GM12878 (cell line): Measurements from ENCODE around the gene CENPP. TPM values are rescaled to one million over a fixed set of nuclear protein-coding genes. Genes with fewer than 3 reads are reported as not detected.

Experiments used
- ATAC-seq: fragments of 200-7000 bp; cut with Tn5 transposase; 3 replicates; pipeline ENCODE4 v1.9.1; 2020; ENCODE audit warnings: mild to moderate bottlenecking, moderate library complexity
- BruUV-seq: library from RNA; stranded (reverse); fragments of 400-500 nt; replicated peaks from 2 replicates; lab custom pipeline; 2021; lab: Mats Ljungman, UMichigan
- CTCF ChIA-PET: fragments of 300-600 bp; sonication (Branson Sonifier 250); formaldehyde crosslinking; extraction: SDS; loops from one replicate; lab custom pipeline; 2021; ENCODE audit warnings: inconsistent platforms; lab: Yijun Ruan, JAX
- POLR2A ChIA-PET: fragments of 350-600 bp; formaldehyde crosslinking; extraction: SDS; loops from one replicate; lab custom pipeline; 2021; ENCODE audit warnings: inconsistent platforms; lab: Charles Lee
- RAD21 ChIA-PET: fragments of 300-600 bp; sonication (Branson Sonifier 250); formaldehyde crosslinking; loops from one replicate; lab custom pipeline; 2023; ENCODE audit warnings: antibody characterized with exemption; ENCODE audit not compliant: unreplicated experiment; lab: Charles Lee
- SMC1A ChIA-PET: fragments of 300-600 bp; sonication (Branson Sonifier 250); formaldehyde crosslinking; loops from one replicate; lab custom pipeline; 2023; ENCODE audit not compliant: unreplicated experiment, uncharacterized antibody; lab: Charles Lee
- DNase-seq: peaks from one replicate; pipeline ENCODE4 v3.0.0-alpha.2; 2011; ENCODE audit warnings: low read depth, low spot score
- FAIRE-seq: peaks from 3 replicates; lab custom pipeline; 2011; peaks lifted over from hg19 to GRCh38; lab: Jason Lieb, UNC
- H2AFZ ChIP-seq: 2 replicates; pipeline ENCODE4 v1.6.0; 2011; ENCODE audit warnings: low read depth, low read length, control low read depth; ENCODE audit not compliant: control insufficient read depth
- H3K27ac ChIP-seq: 2 replicates; pipeline ENCODE4 v1.5.1; 2011; ENCODE audit warnings: control low read depth; ENCODE audit not compliant: control insufficient read depth, insufficient read depth
- H3K27me3 ChIP-seq, 2 experiments: replicated peaks in 1 of 2; 2 replicates each; pipeline versions ENCODE4 v1.6.0 to v1.6.1; 2011; ENCODE audit warnings: low read length in 1 of 2; ENCODE audit not compliant: control insufficient read depth in 2 of 2, insufficient read depth in 2 of 2
- H3K36me3 ChIP-seq, 2 experiments: 2 replicates each; pipeline ENCODE4 v1.5.1; 2011; ENCODE audit warnings: low read length in 1 of 2; ENCODE audit not compliant: control insufficient read depth in 2 of 2, insufficient read depth in 2 of 2
- H3K4me1 ChIP-seq: 2 replicates; pipeline ENCODE4 v1.6.1; 2011; ENCODE audit warnings: mild to moderate bottlenecking, low read length, moderate library complexity, mixed read lengths; ENCODE audit not compliant: control insufficient read depth, insufficient read depth
- H3K4me2 ChIP-seq: 2 replicates; pipeline ENCODE4 v1.6.0; 2011; ENCODE audit warnings: control low read depth; ENCODE audit not compliant: control insufficient read depth, insufficient read depth
- H3K4me3 ChIP-seq: fragments of 200-600 bp; sonication (generic); 2 replicates; pipeline ENCODE4 v1.5.1; 2016
- H3K79me2 ChIP-seq: 2 replicates; pipeline ENCODE4 v1.6.0; 2011; ENCODE audit warnings: low read length; ENCODE audit not compliant: control insufficient read depth, insufficient read depth
- H3K9ac ChIP-seq: 2 replicates; pipeline ENCODE4 v1.8.0; 2011; ENCODE audit warnings: low read length, control low read depth, mixed read lengths; ENCODE audit not compliant: control insufficient read depth, insufficient read depth
- H3K9me3 ChIP-seq: replicated peaks from 3 replicates; pipeline ENCODE4 v1.5.1; 2011; ENCODE audit warnings: mild to moderate bottlenecking, low read length; ENCODE audit not compliant: control insufficient read depth, insufficient read depth
- H4K20me1 ChIP-seq: 2 replicates; pipeline ENCODE4 v1.6.0; 2011; ENCODE audit not compliant: control insufficient read depth, insufficient read depth
- BRCA1 ChIP-seq: IDR thresholded peaks from 2 replicates; pipeline ENCODE4 v1.6.1; 2011; ENCODE audit warnings: low read depth, low read length, improper control_type of control experiment
- EED ChIP-seq: sonication (generic); IDR thresholded peaks from 2 replicates; pipeline ENCODE4 v1.6.1; 2016; ENCODE audit warnings: antibody characterized with exemption, low read depth
- ETV6 ChIP-seq, 2 experiments: fragments of 450-650 bp in 1 of 2; IDR thresholded peaks in 1 of 2; conservative IDR thresholded peaks in 1 of 2; 2 replicates each; pipeline ENCODE4 v1.6.1; 2014; ENCODE audit warnings: antibody characterized with exemption in 1 of 2, borderline replicate concordance in 1 of 2, low read depth in 1 of 2, mild to moderate bottlenecking in 1 of 2, moderate library complexity in 1 of 2
- FOXM1 ChIP-seq: IDR thresholded peaks from 2 replicates; pipeline ENCODE4 v1.6.1; 2012; ENCODE audit warnings: low read depth, mild to moderate bottlenecking, inconsistent platforms, low read length, moderate library complexity
- HDAC6 ChIP-seq: fragments of 200-600 bp; sonication (generic); IDR thresholded peaks from one replicate; pipeline ENCODE4 v1.8.0; 2017; ENCODE audit warnings: antibody characterized with exemption; ENCODE audit not compliant: unreplicated experiment
- IKZF1 ChIP-seq: fragments of 450-650 bp; conservative IDR thresholded peaks from 2 replicates; pipeline ENCODE4 v1.6.1; 2017; ENCODE audit warnings: antibody characterized with exemption, mild to moderate bottlenecking
- KDM1A ChIP-seq: fragments of 200-600 bp; sonication (generic); IDR thresholded peaks from 2 replicates; pipeline ENCODE4 v1.6.1; 2016; ENCODE audit warnings: borderline replicate concordance
- MYB ChIP-seq: fragments of 150-350 bp; IDR thresholded peaks from 2 replicates; pipeline ENCODE4 v1.6.1; 2014; ENCODE audit warnings: mild to moderate bottlenecking, low read depth, low read length, borderline replicate concordance
- NFYB ChIP-seq: IDR thresholded peaks from 2 replicates; pipeline ENCODE4 v1.6.1; 2011; ENCODE audit warnings: low read depth, mild to moderate bottlenecking, low read length, improper control_type of control experiment, moderate library complexity; ENCODE audit not compliant: insufficient read depth
- POU2F2 ChIP-seq: IDR thresholded peaks from 3 replicates; pipeline ENCODE4 v1.6.1; 2011; ENCODE audit warnings: low read depth, mild to moderate bottlenecking, low read length, borderline replicate concordance
- RAD21 ChIP-seq: IDR thresholded peaks from 2 replicates; pipeline ENCODE4 v1.6.1; 2011; ENCODE audit warnings: mild to moderate bottlenecking, low read depth, low read length, moderate library complexity; ENCODE audit not compliant: insufficient read depth
- SREBF1 ChIP-seq: IDR thresholded peaks from 2 replicates; pipeline ENCODE4 v1.6.1; 2012; ENCODE audit warnings: mild to moderate bottlenecking, low read length
- ZNF274 ChIP-seq: IDR thresholded peaks from one replicate; pipeline ENCODE4 v1.8.0; 2011; ENCODE audit not compliant: insufficient read length, insufficient read depth
- WGBS: methylation state at CpG from one replicate; pipeline ENCODE4 v1.1.6; 2016; ENCODE audit warnings: low lambda C conversion rate; ENCODE audit not compliant: insufficient replicate concordance, insufficient coverage; ENCODE audit errors: missing lambda C conversion rate; 5-methylcytosine and 5-hydroxymethylcytosine counted together
- in situ Hi-C: fragments of 300-500 bp; cut with MboI; formaldehyde crosslinking; loops from 9 replicates; pipeline ENCODE4 v1.14.3; 2018; ENCODE audit warnings: mixed read lengths
- intact Hi-C: fragments of 100-400 bp; cut with micrococcal nuclease; formaldehyde crosslinking; loops from one replicate; pipeline ENCODE4 v1.14.2; 2022; ENCODE audit not compliant: unreplicated experiment
- polyA plus RNA-seq, 11 experiments: library from polyadenylated mRNA; depleted of rRNA in 4 of 11; unstranded in 6 of 11; stranded (reverse) in 5 of 11; fragments of >200 nt; fragmentation: Nextera tagmentation in 4 of 11; fragmentation: Illumina TruSeq in 1 of 11; extraction: Ambion mirVana in 4 of 11; extraction: Trizol in 1 of 11; gene quantifications; 1 replicate in 1 of 11; 2 replicates in 10 of 11; pipeline versions ENCODE4 v1.2.1 to v1.2.3, GENCODE V29; 2011 to 2016; ENCODE audit warnings: inconsistent platforms in 2 of 11, missing spikeins in 2 of 11, low read depth in 1 of 11
- total RNA-seq, 4 experiments: library from RNA; depleted of rRNA in 3 of 4; stranded (reverse); fragments of >200 nt in 3 of 4; fragmentation: Illumina TruSeq in 1 of 4; extraction: Trizol in 1 of 4; gene quantifications; 2 replicates each; pipeline versions ENCODE4 v1.2.1 to v1.2.3, GENCODE V29; 2013 to 2021
- TF ChIP-seq, protein P1 (sequence below): IDR thresholded peaks from 2 replicates; pipeline ENCODE4 v1.6.1; 2012; ENCODE audit warnings: low read depth, low read length, improper control_type of control experiment
- TF ChIP-seq, protein P2 (sequence below): IDR thresholded peaks from 2 replicates; pipeline ENCODE4 v1.6.1; 2011; ENCODE audit warnings: borderline replicate concordance, low read depth, mild to moderate bottlenecking, moderate library complexity, low read length; ENCODE audit not compliant: insufficient read depth, poor library complexity, severe bottlenecking
- TF ChIP-seq, protein P3 (sequence below): fragments of 450-650 bp; IDR thresholded peaks from 2 replicates; pipeline ENCODE4 v1.6.1; 2016; ENCODE audit warnings: mild to moderate bottlenecking
- TF ChIP-seq, protein P4 (sequence below): IDR thresholded peaks from 2 replicates; pipeline ENCODE4 v1.6.1; 2012; ENCODE audit warnings: low read length, inconsistent platforms
- TF ChIP-seq, protein P5 (sequence below): fragments of 450-650 bp; formaldehyde crosslinking; IDR thresholded peaks from 2 replicates; pipeline ENCODE4 v1.5.0; 2022; ENCODE audit warnings: mild to moderate bottlenecking, missing genetic modification characterization

CENPP gene
- total and polyA plus RNA-seq, 10 of the 15 experiments (the other 5 are each of a cell fraction or from before 2014, with no cell fraction given), result 9.4 to 31.4 (median 19.8) TPM

DNA sequence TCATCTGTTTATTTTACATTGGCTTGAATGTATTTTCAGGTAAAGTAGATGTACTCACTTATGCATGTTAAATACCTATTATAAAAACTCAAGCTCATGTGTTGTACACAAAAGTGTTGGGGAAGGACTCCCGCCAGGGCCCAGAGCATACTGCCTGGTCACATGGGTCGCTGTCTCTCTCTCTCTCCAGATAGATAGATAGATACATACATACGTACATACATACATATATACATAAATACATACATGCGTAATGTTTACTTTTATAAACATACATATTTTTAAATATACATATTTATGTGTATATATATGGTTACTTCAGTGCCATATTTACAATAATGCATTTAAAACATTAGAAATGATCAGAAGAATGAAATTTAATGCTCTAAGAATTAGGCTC lies 131.8 kb downstream of the CENPP start:
- Histone ChIP-seq H3K9ac (no peak overlapping the region), H2AFZ (no peak overlapping the region), H3K79me2 (no peaks in the 10 kb centered on the region), H3K9me3 (no peaks in the 10 kb centered on the region), H3K4me2 (no peak overlapping the region), H3K4me3 (no peak overlapping the region), H3K27me3 (no peaks in the 10 kb centered on the region), H3K36me3 (no peaks in the 10 kb centered on the region), H3K4me1 (no peaks in the 10 kb centered on the region), H3K27ac (no peak overlapping the region), H4K20me1 (no peaks in the 10 kb centered on the region)
- ChIA-PET SMC1A (no interaction called here), RAD21 (no interaction called here), POLR2A (no interaction called here), CTCF (no interaction called here)
- BruUV-seq, result no TSS peak
- TF ChIP-seq, protein P1, sequence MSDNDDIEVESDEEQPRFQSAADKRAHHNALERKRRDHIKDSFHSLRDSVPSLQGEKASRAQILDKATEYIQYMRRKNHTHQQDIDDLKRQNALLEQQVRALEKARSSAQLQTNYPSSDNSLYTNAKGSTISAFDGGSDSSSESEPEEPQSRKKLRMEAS, result no peak
- TF ChIP-seq, protein P2, sequence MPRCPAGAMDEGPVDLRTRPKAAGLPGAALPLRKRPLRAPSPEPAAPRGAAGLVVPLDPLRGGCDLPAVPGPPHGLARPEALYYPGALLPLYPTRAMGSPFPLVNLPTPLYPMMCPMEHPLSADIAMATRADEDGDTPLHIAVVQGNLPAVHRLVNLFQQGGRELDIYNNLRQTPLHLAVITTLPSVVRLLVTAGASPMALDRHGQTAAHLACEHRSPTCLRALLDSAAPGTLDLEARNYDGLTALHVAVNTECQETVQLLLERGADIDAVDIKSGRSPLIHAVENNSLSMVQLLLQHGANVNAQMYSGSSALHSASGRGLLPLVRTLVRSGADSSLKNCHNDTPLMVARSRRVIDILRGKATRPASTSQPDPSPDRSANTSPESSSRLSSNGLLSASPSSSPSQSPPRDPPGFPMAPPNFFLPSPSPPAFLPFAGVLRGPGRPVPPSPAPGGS, result no peak
- TF ChIP-seq NFYB (no peak), POU2F2 (no peak), HDAC6 (no peak), MYB (no peak), KDM1A (no peak), IKZF1 (no peak), ETV6 (conservative IDR thresholded peaks at IDR 0.05 in 1 of 2, IDR thresholded peaks at IDR 0.05 in 1 of 2; ENCODE audit: borderline replicate concordance in 1 of 2, low read depth in 1 of 2) (no peak), ZNF274 (no peak), RAD21 (no peak), EED (no peak), BRCA1 (no peak), FOXM1 (no peak), SREBF1 (no peak)
- TF ChIP-seq, protein P3, sequence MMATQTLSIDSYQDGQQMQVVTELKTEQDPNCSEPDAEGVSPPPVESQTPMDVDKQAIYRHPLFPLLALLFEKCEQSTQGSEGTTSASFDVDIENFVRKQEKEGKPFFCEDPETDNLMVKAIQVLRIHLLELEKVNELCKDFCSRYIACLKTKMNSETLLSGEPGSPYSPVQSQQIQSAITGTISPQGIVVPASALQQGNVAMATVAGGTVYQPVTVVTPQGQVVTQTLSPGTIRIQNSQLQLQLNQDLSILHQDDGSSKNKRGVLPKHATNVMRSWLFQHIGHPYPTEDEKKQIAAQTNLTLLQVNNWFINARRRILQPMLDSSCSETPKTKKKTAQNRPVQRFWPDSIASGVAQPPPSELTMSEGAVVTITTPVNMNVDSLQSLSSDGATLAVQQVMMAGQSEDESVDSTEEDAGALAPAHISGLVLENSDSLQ, result no peak
- TF ChIP-seq, protein P4, sequence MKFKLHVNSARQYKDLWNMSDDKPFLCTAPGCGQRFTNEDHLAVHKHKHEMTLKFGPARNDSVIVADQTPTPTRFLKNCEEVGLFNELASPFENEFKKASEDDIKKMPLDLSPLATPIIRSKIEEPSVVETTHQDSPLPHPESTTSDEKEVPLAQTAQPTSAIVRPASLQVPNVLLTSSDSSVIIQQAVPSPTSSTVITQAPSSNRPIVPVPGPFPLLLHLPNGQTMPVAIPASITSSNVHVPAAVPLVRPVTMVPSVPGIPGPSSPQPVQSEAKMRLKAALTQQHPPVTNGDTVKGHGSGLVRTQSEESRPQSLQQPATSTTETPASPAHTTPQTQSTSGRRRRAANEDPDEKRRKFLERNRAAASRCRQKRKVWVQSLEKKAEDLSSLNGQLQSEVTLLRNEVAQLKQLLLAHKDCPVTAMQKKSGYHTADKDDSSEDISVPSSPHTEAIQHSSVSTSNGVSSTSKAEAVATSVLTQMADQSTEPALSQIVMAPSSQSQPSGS, result no peak
- TF ChIP-seq, protein P5, sequence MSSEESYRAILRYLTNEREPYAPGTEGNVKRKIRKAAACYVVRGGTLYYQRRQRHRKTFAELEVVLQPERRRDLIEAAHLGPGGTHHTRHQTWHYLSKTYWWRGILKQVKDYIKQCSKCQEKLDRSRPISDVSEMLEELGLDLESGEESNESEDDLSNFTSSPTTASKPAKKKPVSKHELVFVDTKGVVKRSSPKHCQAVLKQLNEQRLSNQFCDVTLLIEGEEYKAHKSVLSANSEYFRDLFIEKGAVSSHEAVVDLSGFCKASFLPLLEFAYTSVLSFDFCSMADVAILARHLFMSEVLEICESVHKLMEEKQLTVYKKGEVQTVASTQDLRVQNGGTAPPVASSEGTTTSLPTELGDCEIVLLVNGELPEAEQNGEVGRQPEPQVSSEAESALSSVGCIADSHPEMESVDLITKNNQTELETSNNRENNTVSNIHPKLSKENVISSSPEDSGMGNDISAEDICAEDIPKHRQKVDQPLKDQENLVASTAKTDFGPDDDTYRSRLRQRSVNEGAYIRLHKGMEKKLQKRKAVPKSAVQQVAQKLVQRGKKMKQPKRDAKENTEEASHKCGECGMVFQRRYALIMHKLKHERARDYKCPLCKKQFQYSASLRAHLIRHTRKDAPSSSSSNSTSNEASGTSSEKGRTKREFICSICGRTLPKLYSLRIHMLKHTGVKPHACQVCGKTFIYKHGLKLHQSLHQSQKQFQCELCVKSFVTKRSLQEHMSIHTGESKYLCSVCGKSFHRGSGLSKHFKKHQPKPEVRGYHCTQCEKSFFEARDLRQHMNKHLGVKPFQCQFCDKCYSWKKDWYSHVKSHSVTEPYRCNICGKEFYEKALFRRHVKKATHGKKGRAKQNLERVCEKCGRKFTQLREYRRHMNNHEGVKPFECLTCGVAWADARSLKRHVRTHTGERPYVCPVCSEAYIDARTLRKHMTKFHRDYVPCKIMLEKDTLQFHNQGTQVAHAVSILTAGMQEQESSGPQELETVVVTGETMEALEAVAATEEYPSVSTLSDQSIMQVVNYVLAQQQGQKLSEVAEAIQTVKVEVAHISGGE, result no peak
- in situ Hi-C loops, result no loop called here
- DNase-seq, result no peak
- no peak for FAIRE-seq
- ATAC-seq, result no peak
- intact Hi-C loops, result no loop called here
- WGBS, result 99% methylated on average over 4 of the region's 4 CpGs
